22Rv1 (cell line): Measurements from ENCODE around the gene GNL1.
A peak's percentile ranks its signal among the peaks of the same experiment; 100 is the strongest.

ENCODE experiments used
- H3K27ac ChIP-seq: fragments of 450-650 bp; 2 replicates; pipeline ENCODE4 v1.5.1; 2017
- CTCF ChIP-seq: fragments of 450-650 bp; IDR thresholded peaks from 2 replicates; pipeline ENCODE4 v1.5.1; 2017; ENCODE audit warnings: mild to moderate bottlenecking
- ZFX ChIP-seq: fragments of 450-650 bp; IDR thresholded peaks from 2 replicates; pipeline ENCODE4 v1.6.1; 2017; ENCODE audit warnings: antibody characterized with exemption, borderline replicate concordance

The GNL1 gene

GRCh38 chr6:30583921-30584320 lies 27.6 kb upstream of the GNL1 start:
- TF ChIP-seq CTCF (no peak), ZFX (no peak)

GRCh38 chr6:30578051-30578450 lies 21.8 kb upstream of the GNL1 start:
- no peak overlapping the region for H3K27ac ChIP-seq
- TF ChIP-seq ZFX = no peak
- no peak for TF ChIP-seq CTCF

More at GRCh38 chr6:30583921-30584320, 27.6 kb upstream of the GNL1 start:
- H3K27ac ChIP-seq = no peak overlapping the region

- H3K27ac ChIP-seq = no peak overlapping the region
- no peak for TF ChIP-seq ZFX
- no peak for TF ChIP-seq CTCF
These were observed 16.8 kb upstream of the GNL1 start for GRCh38 chr6:30573113-30573512.

- peak overlapping the region; percentile 73 for H3K27ac ChIP-seq
- TF ChIP-seq CTCF (no peak), ZFX (no peak)
These were observed 15.9 kb upstream of the GNL1 start for GRCh38 chr6:30572148-30572547.

GRCh38 chr6:30571762-30572082 lies 15.4 kb upstream of the GNL1 start:
- TF ChIP-seq CTCF = no peak
- TF ChIP-seq ZFX = no peak
- H3K27ac ChIP-seq = peak overlapping the region; percentile 73

GRCh38 chr6:30571075-30571761 lies 14.9 kb upstream of the GNL1 start, which contains the start of gene ABCF1:
Gene ABCF1 (plus strand): TSS chr6:30571442. CDS start chr6:30571488, 46 bp downstream.
- no peak for TF ChIP-seq ZFX
- no peak for TF ChIP-seq CTCF

GRCh38 chr6:30570740-30571074 lies 14.4 kb upstream of the GNL1 start:
- no peak for TF ChIP-seq ZFX
- TF ChIP-seq CTCF = no peak
- H3K27ac ChIP-seq = peak overlapping the region; percentile 73

More at GRCh38 chr6:30571075-30571761, 14.9 kb upstream of the GNL1 start, which contains the start of gene ABCF1:
- H3K27ac ChIP-seq = peak within 1 kb of the TSS; percentile 73
